ENCODE measurements around the gene KCNA3.

Gene KCNA3

DNA sequence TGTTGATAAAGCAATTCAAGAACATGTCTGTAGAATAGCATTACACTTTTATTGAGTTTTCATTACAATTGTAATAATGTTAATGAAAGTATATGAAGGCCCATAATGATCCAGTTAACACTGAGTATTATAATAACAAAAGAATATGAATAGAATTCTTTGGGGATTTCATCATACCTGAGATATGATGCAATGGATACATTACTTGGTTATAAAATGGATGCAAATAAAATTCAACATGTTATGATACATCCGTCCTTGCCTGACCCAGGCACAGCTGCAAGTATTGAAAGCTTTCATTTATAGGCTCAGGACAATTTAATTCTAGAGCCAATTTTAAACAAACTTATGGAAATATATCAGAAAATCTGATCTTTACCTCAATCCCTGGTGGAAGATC, 8.2 kb upstream of the KCNA3 start:
- no peak overlapping the region for H3K27ac ChIP-seq (ENCODE audit: low read depth, low read length)
- peaks cover 0 to 3% of the 10 kb centered on the region in 2 donors for H3K27me3 ChIP-seq (ENCODE audit: control insufficient read depth in 1 of 2, insufficient read depth in 2 of 2, low read length in 2 of 2)
- H3K9ac ChIP-seq (ENCODE audit: low read depth in 1 of 2, low read length in 2 of 2): no peak overlapping the region
- no peaks in the 10 kb centered on the region for H3K4me1 ChIP-seq (ENCODE audit: control insufficient read depth in 1 of 2, insufficient read depth in 2 of 2, low read length in 2 of 2)
- H3K4me3 ChIP-seq (ENCODE audit: low read depth in 1 of 2, low read length in 2 of 2): no peak overlapping the region
- H3K36me3 ChIP-seq (ENCODE audit: control insufficient read depth in 1 of 2, insufficient read depth in 2 of 2, low read length in 2 of 2): no peaks in the 10 kb centered on the region
- H3K9me3 ChIP-seq (ENCODE audit: control insufficient read depth in 1 of 2, low read length in 2 of 2): no peaks in the 10 kb centered on the region

DNA sequence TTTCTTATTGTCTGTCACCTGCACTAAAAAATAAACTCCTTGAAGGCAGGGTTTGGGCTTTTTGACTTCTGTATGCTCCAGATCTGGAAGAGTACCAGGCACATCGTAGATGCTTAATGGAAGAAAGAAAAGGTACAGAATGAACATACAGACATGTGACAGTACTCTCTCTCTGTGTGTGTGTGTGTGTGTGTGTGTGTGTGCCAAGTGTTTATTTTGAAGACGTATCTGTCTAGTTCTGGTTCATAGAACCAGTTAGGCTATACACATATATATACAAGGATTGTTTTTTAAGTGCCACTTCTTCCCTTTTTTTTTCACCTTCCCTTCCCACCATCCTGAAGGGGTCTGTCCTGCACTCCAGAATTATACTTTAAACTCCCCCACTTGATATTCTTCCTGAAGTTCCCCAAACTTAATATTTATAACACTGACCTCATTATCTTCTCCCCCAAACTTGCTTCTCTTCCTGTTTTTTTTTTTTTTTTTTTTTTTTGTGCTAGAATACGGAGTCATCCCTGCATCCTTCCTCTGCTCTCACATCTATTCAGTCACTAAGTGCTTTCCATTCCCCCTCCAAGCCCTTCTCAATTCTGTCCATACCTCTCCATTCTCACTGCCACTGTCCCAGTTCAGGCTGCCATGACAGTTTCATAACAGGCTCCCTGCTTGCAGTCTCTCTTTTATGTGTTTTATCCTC, 5.4 kb upstream of the KCNA3 start:
- H3K4me1 ChIP-seq (ENCODE audit: control insufficient read depth in 1 of 2, insufficient read depth in 2 of 2, low read length in 2 of 2): no peaks in the 10 kb centered on the region

DNA sequence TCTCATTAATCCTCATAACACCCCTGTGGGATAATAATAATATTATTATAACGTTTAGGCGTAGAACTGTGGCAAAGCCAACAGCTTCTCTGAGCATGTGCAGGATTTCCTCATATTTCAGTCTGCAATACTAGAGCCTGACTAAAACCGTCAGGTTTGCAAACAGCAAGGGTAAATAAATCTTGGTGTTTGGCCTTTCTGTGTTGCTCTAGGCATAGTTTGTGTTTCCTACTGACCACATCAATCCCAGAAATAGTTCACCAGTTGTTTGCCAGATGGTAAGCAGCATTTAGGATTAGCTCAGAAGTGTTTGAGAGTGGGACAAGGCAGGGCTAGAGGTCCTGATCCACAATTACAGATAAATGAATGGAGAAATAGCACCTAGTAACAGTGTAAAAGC, 2.8 kb upstream of the KCNA3 start:
- Histone ChIP-seq H3K27me3 (ENCODE audit: control insufficient read depth in 1 of 2, insufficient read depth in 2 of 2, low read length in 2 of 2) (peaks cover 21 to 32% of the 10 kb centered on the region in 2 donors), H3K36me3 (ENCODE audit: control insufficient read depth in 1 of 2, insufficient read depth in 2 of 2, low read length in 2 of 2) (no peaks in the 10 kb centered on the region), H3K9ac (ENCODE audit: low read depth in 1 of 2, low read length in 2 of 2) (no peak overlapping the region)

More for the DNA sequence above, 5.4 kb upstream of the KCNA3 start:
- Histone ChIP-seq H3K9ac (ENCODE audit: low read depth in 1 of 2, low read length in 2 of 2) (no peak overlapping the region), H3K36me3 (ENCODE audit: control insufficient read depth in 1 of 2, insufficient read depth in 2 of 2, low read length in 2 of 2) (no peaks in the 10 kb centered on the region), H3K4me3 (ENCODE audit: low read depth in 1 of 2, low read length in 2 of 2) (no peak overlapping the region), H3K27me3 (ENCODE audit: control insufficient read depth in 1 of 2, insufficient read depth in 2 of 2, low read length in 2 of 2) (peaks cover 7 to 13% of the 10 kb centered on the region in 2 donors), H3K27ac (ENCODE audit: low read depth, low read length) (no peak overlapping the region), H3K9me3 (ENCODE audit: control insufficient read depth in 1 of 2, low read length in 2 of 2) (no peaks in the 10 kb centered on the region)

DNA sequence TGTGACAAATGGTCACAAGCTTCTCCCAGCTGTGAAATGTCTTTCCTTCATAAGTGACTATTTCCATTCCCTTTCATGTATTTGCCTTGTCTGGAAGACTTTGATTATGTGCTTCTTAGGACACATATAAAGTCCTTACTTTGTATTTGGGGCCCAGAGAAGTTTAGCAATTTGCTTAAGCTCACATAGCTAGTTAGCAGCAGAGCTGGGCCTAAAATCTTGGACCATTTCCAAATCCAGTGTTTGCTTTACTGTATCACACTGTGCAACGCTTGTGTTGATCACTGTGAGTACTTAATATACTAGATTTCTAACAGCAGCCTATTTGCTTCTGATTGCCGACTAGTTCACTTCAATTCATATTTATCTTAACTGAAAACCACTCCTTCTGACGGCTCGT, 2.2 kb upstream of the KCNA3 start:
- Histone ChIP-seq H3K9me3 (ENCODE audit: control insufficient read depth in 1 of 2, low read length in 2 of 2) (no peaks in the 10 kb centered on the region), H3K36me3 (ENCODE audit: control insufficient read depth in 1 of 2, insufficient read depth in 2 of 2, low read length in 2 of 2) (no peaks in the 10 kb centered on the region), H3K4me1 (ENCODE audit: control insufficient read depth in 1 of 2, insufficient read depth in 2 of 2, low read length in 2 of 2) (no peaks in the 10 kb centered on the region), H3K27ac (ENCODE audit: low read depth, low read length) (no peak overlapping the region), H3K27me3 (ENCODE audit: control insufficient read depth in 1 of 2, insufficient read depth in 2 of 2, low read length in 2 of 2) (peaks cover 26 to 33% of the 10 kb centered on the region in 2 donors), H3K9ac (ENCODE audit: low read depth in 1 of 2, low read length in 2 of 2) (no peak overlapping the region), H3K4me3 (ENCODE audit: low read depth in 1 of 2, low read length in 2 of 2) (no peak overlapping the region)

More for the DNA sequence above, 2.8 kb upstream of the KCNA3 start:
- Histone ChIP-seq H3K27ac (ENCODE audit: low read depth, low read length) (no peak overlapping the region), H3K9me3 (ENCODE audit: control insufficient read depth in 1 of 2, low read length in 2 of 2) (no peaks in the 10 kb centered on the region), H3K4me1 (ENCODE audit: control insufficient read depth in 1 of 2, insufficient read depth in 2 of 2, low read length in 2 of 2) (no peaks in the 10 kb centered on the region), H3K4me3 (ENCODE audit: low read depth in 1 of 2, low read length in 2 of 2) (no peak overlapping the region)

DNA sequence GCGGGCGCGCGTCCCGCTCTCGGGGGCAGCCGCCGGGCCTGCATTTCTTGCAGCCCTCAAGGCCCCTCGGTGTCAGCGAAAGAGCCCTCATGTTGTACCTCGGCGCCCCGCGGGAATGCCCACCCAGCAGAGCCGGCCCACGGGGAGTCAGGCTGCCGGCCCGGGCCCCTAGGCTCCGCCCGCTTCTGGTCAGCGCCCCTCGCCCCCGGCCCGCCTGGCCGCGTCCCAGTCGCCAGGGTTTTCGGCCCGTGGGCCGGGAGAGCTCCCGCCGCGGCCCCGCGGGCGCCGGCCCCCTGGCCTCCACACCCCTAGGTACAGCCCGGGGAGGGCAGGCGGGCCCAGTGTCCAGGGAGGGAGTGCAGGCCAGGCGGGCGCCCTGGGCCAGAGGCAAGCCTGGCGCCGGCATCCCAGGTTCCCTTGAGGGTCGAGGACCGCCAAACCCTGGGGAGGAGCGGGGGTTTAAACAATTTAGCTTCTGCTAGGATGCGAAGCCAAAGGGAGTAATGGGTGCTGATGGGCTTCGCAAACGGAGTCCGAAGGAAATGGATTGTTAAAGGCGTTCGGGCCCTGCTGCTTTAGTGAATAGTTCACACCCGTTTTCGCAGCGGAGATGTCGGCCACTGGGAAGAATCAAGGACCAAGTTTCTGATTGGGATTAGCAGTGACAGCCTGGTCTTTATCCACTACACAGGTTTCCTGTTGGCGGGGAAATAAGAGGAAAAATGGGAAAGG, 486 bp upstream of the KCNA3 start:
- Histone ChIP-seq H3K9me3 (ENCODE audit: control insufficient read depth in 1 of 2, low read length in 2 of 2) (no peaks in the 10 kb centered on the region), H3K36me3 (ENCODE audit: control insufficient read depth in 1 of 2, insufficient read depth in 2 of 2, low read length in 2 of 2) (no peaks in the 10 kb centered on the region), H3K4me1 (ENCODE audit: control insufficient read depth in 1 of 2, insufficient read depth in 2 of 2, low read length in 2 of 2) (no peaks in the 10 kb centered on the region), H3K27ac (ENCODE audit: low read depth, low read length) (no peak overlapping the region), H3K9ac (ENCODE audit: low read depth in 1 of 2, low read length in 2 of 2) (no peak overlapping the region), H3K27me3 (ENCODE audit: control insufficient read depth in 1 of 2, insufficient read depth in 2 of 2, low read length in 2 of 2) (peaks cover 33 to 35% of the 10 kb centered on the region in 2 donors), H3K4me3 (ENCODE audit: low read depth in 1 of 2, low read length in 2 of 2) (peak overlapping the region in 1 of 2 donors; percentile 63)

DNA sequence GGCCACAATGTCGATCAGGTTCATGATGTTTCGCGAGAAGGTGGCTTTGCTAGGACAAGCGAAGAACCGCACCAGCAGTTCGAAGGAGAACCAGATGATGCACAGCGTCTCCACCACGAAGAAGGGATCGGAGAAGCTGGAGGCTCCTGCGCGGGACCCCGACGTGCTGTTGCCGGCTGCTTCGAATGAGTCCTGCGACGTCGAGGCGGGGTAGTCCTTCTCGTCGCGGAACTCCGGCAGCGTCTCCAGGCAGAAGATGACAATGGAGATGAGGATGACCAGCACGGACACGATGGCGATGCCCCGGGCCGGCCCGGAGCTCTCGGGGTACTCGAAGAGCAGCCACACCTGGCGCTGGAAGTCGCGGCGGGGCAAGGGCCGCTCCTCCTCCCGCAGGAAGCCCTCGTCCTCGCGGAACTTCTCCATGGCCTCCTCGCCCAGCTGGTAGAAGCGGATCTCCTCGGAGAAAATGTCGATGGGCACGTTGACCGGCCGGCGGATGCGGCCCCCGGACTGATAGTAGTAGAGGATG, 869 bp downstream of the KCNA3 start:
- Histone ChIP-seq H3K9me3 (ENCODE audit: control insufficient read depth in 1 of 2, low read length in 2 of 2) (no peaks in the 10 kb centered on the region), H3K9ac (ENCODE audit: low read depth in 1 of 2, low read length in 2 of 2) (peak overlapping the region; percentile 54 to 61), H3K36me3 (ENCODE audit: control insufficient read depth in 1 of 2, insufficient read depth in 2 of 2, low read length in 2 of 2) (no peaks in the 10 kb centered on the region), H3K27me3 (ENCODE audit: control insufficient read depth in 1 of 2, insufficient read depth in 2 of 2, low read length in 2 of 2) (peaks cover 33 to 35% of the 10 kb centered on the region in 2 donors), H3K27ac (ENCODE audit: low read depth, low read length) (peak overlapping the region; percentile 11), H3K4me3 (ENCODE audit: low read depth in 1 of 2, low read length in 2 of 2) (peak overlapping the region; percentile 63 to 67), H3K4me1 (ENCODE audit: control insufficient read depth in 1 of 2, insufficient read depth in 2 of 2, low read length in 2 of 2) (no peaks in the 10 kb centered on the region)

DNA sequence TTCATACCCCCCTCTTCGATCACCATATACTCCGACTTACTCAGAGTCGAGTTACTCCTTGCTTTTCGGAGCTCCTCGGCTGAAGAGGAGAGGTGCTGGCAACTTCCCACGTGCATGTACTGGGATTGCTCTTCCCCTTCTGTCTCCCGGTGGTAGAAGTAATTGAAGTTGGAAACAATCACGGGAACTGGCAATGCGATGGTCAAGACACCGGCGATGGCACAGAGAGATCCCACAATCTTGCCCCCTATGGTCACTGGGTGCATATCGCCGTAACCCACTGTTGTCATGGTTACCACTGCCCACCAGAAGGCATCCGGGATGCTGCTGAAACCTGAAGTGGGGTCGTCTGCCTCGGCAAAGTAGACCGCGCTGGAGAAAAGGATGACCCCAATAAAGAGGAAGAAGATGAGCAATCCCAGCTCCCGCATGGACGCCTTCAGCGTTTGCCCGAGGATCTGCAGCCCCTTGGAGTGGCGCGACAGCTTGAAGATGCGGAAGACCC, 1.5 kb downstream of the KCNA3 start:
- Histone ChIP-seq H3K9me3 (ENCODE audit: control insufficient read depth in 1 of 2, low read length in 2 of 2) (no peaks in the 10 kb centered on the region), H3K27ac (ENCODE audit: low read depth, low read length) (peak overlapping the region; percentile 58), H3K36me3 (ENCODE audit: control insufficient read depth in 1 of 2, insufficient read depth in 2 of 2, low read length in 2 of 2) (no peaks in the 10 kb centered on the region), H3K27me3 (ENCODE audit: control insufficient read depth in 1 of 2, insufficient read depth in 2 of 2, low read length in 2 of 2) (peaks cover 33 to 35% of the 10 kb centered on the region in 2 donors), H3K4me3 (ENCODE audit: low read depth in 1 of 2, low read length in 2 of 2) (peak overlapping the region; percentile 63 to 67), H3K9ac (ENCODE audit: low read depth in 1 of 2, low read length in 2 of 2) (peak overlapping the region; percentile 54 to 61), H3K4me1 (ENCODE audit: control insufficient read depth in 1 of 2, insufficient read depth in 2 of 2, low read length in 2 of 2) (no peaks in the 10 kb centered on the region)

DNA sequence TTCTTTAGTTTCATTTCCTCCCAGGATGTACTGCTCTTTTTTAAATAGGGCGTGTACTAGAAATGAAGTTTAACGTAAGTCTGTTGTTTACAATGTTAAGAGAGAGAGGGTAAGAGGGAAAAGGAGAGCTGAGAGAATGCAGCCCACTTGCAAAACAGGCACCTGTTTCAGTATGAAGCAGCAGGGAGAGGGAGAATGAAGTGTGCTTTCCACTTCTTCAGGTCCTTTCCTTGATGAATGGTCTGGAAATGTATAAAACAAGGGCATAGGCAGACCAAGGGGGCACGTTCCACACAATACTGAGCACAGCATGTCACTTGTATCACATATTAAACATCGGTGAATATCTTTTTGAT, 2.0 kb downstream of the KCNA3 start:
- peak overlapping the region; percentile 63 to 67 for H3K4me3 ChIP-seq (ENCODE audit: low read depth in 1 of 2, low read length in 2 of 2)
- H3K27me3 ChIP-seq (ENCODE audit: control insufficient read depth in 1 of 2, insufficient read depth in 2 of 2, low read length in 2 of 2): peaks cover 33 to 35% of the 10 kb centered on the region in 2 donors
- no peaks in the 10 kb centered on the region for H3K36me3 ChIP-seq (ENCODE audit: control insufficient read depth in 1 of 2, insufficient read depth in 2 of 2, low read length in 2 of 2)
- peak overlapping the region; percentile 58 for H3K27ac ChIP-seq (ENCODE audit: low read depth, low read length)
- no peaks in the 10 kb centered on the region for H3K4me1 ChIP-seq (ENCODE audit: control insufficient read depth in 1 of 2, insufficient read depth in 2 of 2, low read length in 2 of 2)
- no peaks in the 10 kb centered on the region for H3K9me3 ChIP-seq (ENCODE audit: control insufficient read depth in 1 of 2, low read length in 2 of 2)
- peak overlapping the region; percentile 61 to 66 for H3K9ac ChIP-seq (ENCODE audit: low read depth in 1 of 2, low read length in 2 of 2)

DNA sequence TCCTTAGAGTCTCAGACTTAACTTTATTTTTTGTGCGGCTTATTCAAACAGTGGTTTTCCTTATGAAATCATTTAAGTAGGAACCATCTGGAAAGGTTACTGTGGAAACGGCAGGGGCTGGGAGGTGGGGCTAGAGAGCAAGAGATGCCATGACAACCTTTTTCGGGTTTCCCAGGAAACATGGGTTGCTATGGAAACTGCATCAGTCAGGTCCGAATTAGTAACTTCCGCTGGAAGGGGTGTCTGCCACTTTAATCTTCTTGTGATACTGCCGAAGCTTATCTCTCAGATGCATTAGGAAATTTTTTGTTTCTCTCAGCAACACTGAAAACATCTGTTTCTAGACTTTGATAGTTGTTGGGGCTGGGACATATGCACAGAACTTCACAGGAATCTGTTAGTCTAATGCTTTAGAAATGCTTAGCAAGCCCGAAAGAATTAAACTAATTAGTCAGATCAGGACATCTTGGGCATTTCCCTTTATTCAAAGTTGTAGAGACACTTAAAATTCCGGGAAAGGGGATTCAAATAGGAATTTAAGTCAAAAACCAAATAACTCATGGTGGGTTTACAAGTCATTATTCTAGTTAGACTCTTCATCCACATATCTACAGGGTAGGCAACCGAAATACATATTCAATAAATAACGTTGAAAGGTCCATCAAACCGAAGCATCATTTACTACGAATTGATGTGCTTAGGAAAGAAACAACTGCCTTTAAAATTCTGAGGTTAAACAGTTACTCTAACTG, 2.6 kb downstream of the KCNA3 start:
- peak overlapping the region; percentile 61 to 66 for H3K9ac ChIP-seq (ENCODE audit: low read depth in 1 of 2, low read length in 2 of 2)
- no peaks in the 10 kb centered on the region for H3K36me3 ChIP-seq (ENCODE audit: control insufficient read depth in 1 of 2, insufficient read depth in 2 of 2, low read length in 2 of 2)
- no peak overlapping the region for H3K27ac ChIP-seq (ENCODE audit: low read depth, low read length)
- H3K27me3 ChIP-seq (ENCODE audit: control insufficient read depth in 1 of 2, insufficient read depth in 2 of 2, low read length in 2 of 2): peaks cover 33 to 35% of the 10 kb centered on the region in 2 donors
- no peaks in the 10 kb centered on the region for H3K9me3 ChIP-seq (ENCODE audit: control insufficient read depth in 1 of 2, low read length in 2 of 2)
- no peaks in the 10 kb centered on the region for H3K4me1 ChIP-seq (ENCODE audit: control insufficient read depth in 1 of 2, insufficient read depth in 2 of 2, low read length in 2 of 2)
- H3K4me3 ChIP-seq (ENCODE audit: low read depth in 1 of 2, low read length in 2 of 2): peak overlapping the region; percentile 63 to 67

Measured in duodenal mucosa (tissue), 2 donors.